EH (cell line): Measurements from ENCODE around the gene CORO2A.

Source experiments
- DNase-seq: peaks from one replicate; pipeline ENCODE4 v3.0.0-alpha.2; 2015; ENCODE audit warnings: low read depth

CORO2A gene

GRCh38 chr9:98192503-98193335 is at the start of gene CORO2A:
Gene CORO2A (minus strand): TSS chr9:98192637. CDS start chr9:98157660, 34,977 bp downstream.
- DNase-seq: peak; percentile 78

- no peak for DNase-seq
Measured at GRCh38 chr9:98241357-98242300, 49.2 kb upstream of the CORO2A start.

DNA sequence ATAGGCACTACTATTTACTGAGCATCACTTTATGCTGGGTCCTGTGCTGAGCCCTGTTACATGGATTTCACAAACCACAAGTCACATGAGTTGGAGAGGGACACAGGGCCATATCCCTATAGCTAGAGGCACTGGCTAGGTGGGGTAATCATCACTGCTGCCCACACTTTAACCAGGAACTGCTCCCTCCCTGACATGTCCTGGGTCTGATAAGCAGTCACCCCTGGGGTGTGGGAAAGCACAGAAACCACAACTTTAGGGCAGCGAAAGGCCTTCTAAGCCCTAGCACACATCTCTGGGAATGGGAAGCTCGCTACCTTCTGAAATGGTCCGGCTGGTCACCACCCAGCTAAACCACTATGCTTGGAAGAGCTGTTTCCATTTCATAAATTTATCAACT is 48.0 kb upstream of the CORO2A start:
- no peak for DNase-seq

- DNase-seq: no peak
Measured at GRCh38 chr9:98236901-98237487, 44.6 kb upstream of the CORO2A start.

GRCh38 chr9:98235126-98235525 is 42.7 kb upstream of the CORO2A start:
- DNase-seq: peak; percentile 45

GRCh38 chr9:98234245-98234825 is 41.9 kb upstream of the CORO2A start:
- no peak for DNase-seq

DNA sequence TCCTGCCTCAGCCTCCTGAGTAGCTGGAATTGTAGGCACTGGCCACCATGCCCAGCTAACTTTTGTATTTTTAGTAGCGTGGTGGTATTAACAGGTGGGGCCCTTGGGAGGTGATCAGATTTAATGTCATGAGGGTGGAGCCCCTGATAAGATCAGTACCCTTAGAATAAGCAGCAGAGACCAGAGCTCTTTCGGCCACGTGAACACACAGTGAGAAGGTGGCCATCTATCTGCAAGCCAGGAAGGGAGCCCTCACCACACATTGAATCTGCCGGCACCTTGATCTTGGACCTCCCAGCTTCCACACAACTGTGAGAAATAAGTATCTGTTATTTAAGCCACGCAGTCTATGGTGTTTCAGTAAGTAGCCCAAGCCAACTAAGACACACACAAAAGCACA is 40.5 kb upstream of the CORO2A start:
- no peak for DNase-seq

DNA sequence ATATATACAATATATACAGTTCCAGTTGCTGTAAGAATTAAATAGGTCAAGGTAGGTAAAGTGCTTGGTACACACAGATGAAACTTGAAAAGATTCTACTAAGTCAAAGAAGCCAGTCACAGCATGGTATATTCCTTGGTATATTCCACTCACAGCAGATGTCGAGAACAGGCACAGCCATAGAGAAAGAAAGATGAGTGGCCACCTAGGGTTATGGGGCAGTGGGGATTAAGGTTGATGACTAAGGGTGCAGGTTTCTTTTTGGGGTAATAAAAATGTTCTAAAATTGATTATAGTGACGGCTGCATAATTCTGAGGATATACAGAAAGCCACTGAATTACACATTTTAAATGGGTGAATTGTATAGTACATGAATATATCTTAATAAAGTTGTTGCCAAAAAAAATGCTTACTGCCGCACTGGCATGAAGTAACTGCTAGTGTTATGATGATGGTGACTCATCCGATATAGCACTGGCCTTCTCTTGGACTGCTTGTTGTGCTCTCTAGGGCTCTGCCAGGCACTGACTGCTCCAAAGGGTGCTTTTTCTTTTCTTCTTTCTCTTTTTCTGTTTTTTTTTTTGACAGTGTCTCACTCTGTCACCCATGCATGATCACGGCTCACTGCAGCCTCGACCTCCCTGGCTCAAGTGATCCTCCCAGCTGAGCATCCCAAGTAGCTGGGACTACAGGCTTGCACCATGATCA is 39.5 kb upstream of the CORO2A start:
- peak; percentile 89 for DNase-seq

DNA sequence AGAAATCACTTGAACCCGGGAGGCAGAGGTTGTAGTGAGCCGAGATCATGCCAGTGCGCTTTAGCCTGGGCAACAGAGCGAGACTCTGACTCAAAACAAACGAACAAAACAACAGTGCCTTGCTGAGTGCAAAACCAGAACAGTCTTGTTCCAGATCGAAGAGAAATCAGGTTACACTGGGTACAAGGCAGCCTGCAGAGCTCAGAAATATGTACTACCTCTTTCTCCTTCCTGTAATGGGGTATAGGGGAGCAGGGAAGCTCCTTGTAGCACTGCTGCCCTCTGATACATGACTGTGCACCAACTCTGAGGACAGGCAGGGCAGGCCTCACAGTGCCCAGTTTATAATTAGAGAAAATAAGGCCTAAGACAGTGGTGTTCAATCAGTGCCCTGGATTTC is 38.4 kb upstream of the CORO2A start:
- no peak for DNase-seq

DNA sequence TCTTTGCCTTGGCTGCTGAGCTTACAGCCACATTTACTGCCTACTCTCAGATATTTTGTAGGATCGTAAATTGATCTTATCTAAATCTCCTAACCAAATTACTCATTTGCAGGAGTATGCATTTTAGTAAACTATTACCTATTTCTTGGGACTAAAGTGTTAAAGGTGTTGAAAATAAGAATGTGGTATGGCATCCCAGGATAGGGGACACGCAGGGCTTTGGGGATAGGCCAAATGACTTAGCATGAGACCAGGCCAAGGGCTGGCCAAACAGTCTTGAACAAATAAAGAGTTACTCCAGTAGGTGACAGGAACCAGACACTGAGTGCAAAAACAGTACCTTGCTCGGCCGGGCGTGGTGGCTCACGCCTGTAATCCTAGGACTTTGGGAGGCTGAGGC is 37.9 kb upstream of the CORO2A start:
- DNase-seq: no peak

DNA sequence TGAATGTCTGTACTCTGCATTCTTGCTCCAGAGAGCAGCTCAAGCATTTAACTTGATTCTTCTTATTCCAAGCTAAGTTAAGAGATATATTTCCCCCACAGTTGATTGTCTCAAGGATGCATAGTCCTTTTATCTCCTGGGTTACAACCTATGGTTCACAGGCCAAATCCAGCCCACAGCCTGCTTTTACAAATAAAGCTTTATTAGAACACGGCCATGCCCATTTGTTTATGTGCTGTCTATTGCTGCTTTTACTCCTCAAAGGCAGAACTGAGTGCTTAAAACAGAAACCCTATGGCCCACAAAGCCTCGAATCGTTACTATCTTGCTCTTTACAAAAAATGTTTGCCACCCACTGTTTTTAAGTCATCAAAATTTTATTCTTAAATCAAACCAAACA is 37.2 kb upstream of the CORO2A start:
- DNase-seq: no peak

DNA sequence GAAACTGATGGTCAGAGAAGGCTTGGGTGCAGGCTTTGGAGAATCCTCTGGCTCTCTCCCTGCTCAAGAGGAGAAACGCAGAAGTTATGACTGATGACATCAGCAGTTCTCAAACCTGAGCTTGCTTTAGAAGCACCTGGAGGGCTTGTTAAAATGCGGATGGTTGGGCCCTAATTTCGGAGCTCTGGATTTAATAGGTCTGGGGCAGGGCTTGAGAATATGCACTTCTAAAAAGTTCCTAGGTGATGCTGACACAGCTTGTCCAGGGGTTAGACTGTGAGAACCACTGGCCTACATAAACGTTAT is 36.6 kb upstream of the CORO2A start:
- DNase-seq: no peak

DNA sequence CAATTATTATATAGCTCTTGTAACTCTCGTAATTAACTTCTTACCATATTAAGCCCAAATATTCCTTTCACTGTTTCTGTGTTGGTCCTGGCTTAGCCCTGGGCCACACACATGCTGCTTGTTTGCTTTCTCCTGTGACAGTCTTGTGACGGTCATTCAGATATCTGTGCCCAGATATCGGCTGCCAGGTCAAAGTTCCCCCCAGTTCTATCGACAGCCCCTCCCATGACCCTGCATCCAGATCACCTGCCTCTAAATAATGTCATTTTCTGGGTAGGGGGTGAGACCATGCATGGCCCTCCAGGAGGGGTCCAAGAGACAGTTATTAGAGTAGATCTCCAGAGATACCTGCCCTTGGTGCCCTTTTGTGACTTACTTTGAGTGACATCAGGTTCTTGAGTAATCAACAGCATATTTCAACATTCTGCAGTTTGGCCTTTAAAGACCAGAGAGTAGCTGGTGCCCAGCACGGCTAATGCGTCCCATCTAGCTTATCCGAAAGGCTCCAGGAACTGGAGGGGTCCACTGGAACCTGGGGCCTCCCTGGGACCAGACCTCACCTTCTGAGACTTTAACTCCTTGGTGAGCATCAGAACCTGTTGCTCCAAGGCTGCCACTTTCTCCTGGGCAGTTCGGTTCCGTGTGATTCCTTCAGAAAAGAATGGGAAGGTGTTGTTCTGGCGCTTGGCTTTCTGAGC is 36.1 kb upstream of the CORO2A start:
- DNase-seq: no peak

DNA sequence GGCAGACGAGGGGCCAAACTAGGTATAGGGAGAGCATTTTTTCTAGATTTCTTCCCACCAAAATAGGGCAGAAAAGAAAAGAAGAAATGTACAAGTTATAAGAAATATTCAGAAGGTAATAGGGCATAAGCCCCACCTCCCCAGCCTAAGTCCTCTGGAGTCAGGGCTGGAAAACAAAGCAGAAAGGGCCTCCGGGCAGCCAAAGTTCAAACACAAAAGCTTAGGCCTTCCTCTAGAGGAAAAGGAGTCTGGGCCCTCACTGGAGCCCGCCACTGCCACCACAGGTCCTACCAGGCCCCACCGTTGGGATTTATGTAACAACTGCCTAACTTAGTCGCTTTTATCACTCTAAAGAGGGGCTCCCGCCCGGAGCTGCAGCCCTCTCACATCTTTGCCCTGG is 35.4 kb upstream of the CORO2A start:
- no peak for DNase-seq

DNA sequence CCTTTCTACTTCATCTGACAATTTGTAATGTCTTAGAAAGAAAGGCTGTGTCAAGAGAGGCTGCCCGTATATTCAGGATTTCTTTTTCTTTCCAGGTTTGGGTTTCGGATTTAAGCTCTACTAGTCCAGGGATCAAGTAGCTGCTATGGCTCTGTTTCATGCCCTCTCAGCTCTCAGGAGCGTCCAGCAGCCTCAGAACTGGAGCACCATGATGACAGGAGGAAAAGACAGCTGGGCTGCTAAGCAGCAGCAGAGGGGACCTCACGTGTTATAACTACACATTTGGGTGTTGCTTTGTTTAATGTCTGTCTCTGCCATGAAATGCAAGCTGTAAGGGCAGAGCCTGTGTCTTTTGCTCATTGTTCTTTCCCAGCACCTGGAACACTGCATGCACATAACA is 34.5 kb upstream of the CORO2A start:
- DNase-seq: no peak

DNA sequence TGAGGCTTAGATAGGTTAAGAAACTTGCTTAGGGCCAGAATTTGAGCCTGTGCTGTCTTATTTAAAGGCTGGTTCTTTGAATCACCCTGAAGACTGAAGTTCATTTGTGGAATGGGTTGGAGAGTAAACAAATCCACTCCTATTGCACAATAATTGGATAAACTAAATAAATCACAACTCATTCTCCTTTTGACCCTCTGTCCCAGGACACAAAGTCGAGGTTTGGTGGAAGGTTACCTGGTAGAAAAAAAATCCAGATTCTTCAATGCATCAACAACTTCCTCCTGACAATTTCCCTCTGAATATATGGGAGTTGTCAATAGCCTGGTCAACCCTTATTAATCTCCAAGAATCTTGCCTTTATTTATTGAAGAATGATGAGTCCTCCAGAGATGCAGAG is 34.1 kb upstream of the CORO2A start:
- DNase-seq: peak; percentile 42

GRCh38 chr9:98225015-98225442 is 32.6 kb upstream of the CORO2A start:
- no peak for DNase-seq

- DNase-seq: peak; percentile 100
Measured at GRCh38 chr9:98222885-98223691, 30.7 kb upstream of the CORO2A start.

- DNase-seq: no peak
Measured at GRCh38 chr9:98220911-98221310, 28.5 kb upstream of the CORO2A start.

DNA sequence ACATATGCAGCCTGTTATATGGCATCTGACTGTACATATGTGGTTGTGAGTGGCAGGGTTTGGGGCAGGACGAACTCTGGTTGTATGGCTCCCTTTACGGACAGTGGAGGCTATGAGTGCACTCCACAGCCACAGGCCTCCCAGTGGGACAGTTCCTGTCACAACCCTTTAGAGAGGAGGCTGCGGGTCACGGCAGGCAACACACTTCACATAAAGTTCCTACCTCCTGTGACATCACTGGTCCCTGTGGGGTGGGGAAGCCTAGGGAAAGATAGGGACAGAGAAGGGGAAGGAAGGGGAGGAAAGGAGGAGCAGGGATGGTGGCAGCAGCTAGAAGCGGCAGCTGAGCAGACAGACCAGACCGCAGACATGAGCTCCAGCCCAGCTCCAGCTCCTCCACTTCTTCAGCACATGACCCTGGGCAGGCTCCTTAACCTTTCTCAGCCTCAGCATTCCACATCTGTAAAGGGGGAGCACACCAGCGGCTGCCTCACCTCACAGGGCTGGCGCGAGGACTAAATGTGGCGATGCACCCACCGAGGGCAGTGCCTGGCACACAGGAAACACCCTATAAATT is 27.4 kb upstream of the CORO2A start:
- no peak for DNase-seq
